Tibial artery (tissue), 4 donors: ENCODE data around the gene HBG2.

Experiments
- DNase-seq, 2 donors: peaks; one replicate each; pipeline ENCODE4 v3.0.0-alpha.2; 2019
- H3K27ac ChIP-seq, 2 donors: fragments of 200-600 bp; sonication (generic) in 1 of 2; 1 replicate in 1 of 2; 2 replicates in 1 of 2; pipeline ENCODE4 v1.5.1; 2018 to 2019; ENCODE audit warnings: mild to moderate bottlenecking in 1 of 2
- H3K27me3 ChIP-seq, 2 donors: fragments of 200-600 bp; sonication (generic) in 1 of 2; one replicate each; pipeline versions ENCODE4 v1.5.1 to v1.6.0; 2016 to 2019
- H3K36me3 ChIP-seq, 3 donors: fragments of 200-600 bp; sonication (generic) in 2 of 3; one replicate each; pipeline ENCODE4 v1.5.1; 2016 to 2019; ENCODE audit warnings: mild to moderate bottlenecking in 2 of 3
- H3K4me1 ChIP-seq, 4 donors: fragments of 200-600 bp; sonication (generic) in 2 of 4; 1 replicate in 3 of 4; 2 replicates in 1 of 4; pipeline ENCODE4 v1.5.1; 2016 to 2019
- H3K4me3 ChIP-seq, 2 donors: fragments of 200-600 bp; sonication (generic) in 1 of 2; 1 replicate in 1 of 2; 2 replicates in 1 of 2; pipeline ENCODE4 v1.5.1; 2018 to 2019; ENCODE audit warnings: mild to moderate bottlenecking in 2 of 2
- H3K9me3 ChIP-seq, 3 donors: fragments of 200-600 bp; sonication (generic) in 1 of 3; one replicate each; pipeline ENCODE4 v1.5.1; 2016 to 2019
- intact Hi-C: fragments of 100-400 bp; cut with DNase I; formaldehyde crosslinking; loops from one replicate; pipeline ENCODE4 v1.15.0; 2023; ENCODE audit warnings: low total_unique reads
- TF ChIP-seq, protein P1 (sequence below), 2 experiments: fragments of 200-600 bp in 1 of 2; fragments of 450-650 bp in 1 of 2; IDR thresholded peaks; one replicate each; pipeline ENCODE4 v1.5.1; 2017 to 2019; ENCODE audit warnings: antibody characterized with exemption in 2 of 2, mild to moderate bottlenecking in 1 of 2, moderate library complexity in 1 of 2

The HBG2 gene

GRCh38 chr11:5288906-5289550 is 34.4 kb upstream of the HBG2 start:
- Histone ChIP-seq H3K9me3 (no peaks in the 10 kb centered on the region), H3K27ac (no peak overlapping the region), H3K27me3 (no peaks in the 10 kb centered on the region), H3K36me3 (no peaks in the 10 kb centered on the region), H3K4me1 (no peaks in the 10 kb centered on the region), H3K4me3 (no peak overlapping the region)
- intact Hi-C loops, result no loop called here
- no peak for DNase-seq
- TF ChIP-seq, protein P1, sequence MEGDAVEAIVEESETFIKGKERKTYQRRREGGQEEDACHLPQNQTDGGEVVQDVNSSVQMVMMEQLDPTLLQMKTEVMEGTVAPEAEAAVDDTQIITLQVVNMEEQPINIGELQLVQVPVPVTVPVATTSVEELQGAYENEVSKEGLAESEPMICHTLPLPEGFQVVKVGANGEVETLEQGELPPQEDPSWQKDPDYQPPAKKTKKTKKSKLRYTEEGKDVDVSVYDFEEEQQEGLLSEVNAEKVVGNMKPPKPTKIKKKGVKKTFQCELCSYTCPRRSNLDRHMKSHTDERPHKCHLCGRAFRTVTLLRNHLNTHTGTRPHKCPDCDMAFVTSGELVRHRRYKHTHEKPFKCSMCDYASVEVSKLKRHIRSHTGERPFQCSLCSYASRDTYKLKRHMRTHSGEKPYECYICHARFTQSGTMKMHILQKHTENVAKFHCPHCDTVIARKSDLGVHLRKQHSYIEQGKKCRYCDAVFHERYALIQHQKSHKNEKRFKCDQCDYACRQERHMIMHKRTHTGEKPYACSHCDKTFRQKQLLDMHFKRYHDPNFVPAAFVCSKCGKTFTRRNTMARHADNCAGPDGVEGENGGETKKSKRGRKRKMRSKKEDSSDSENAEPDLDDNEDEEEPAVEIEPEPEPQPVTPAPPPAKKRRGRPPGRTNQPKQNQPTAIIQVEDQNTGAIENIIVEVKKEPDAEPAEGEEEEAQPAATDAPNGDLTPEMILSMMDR (IDR thresholded peaks at IDR 0.05), result no peak

GRCh38 chr11:5288108-5288905 is 33.7 kb upstream of the HBG2 start:
- no peak for DNase-seq
- Histone ChIP-seq H3K9me3 (no peaks in the 10 kb centered on the region), H3K4me3 (no peak overlapping the region), H3K4me1 (no peaks in the 10 kb centered on the region), H3K27ac (no peak overlapping the region), H3K27me3 (no peaks in the 10 kb centered on the region), H3K36me3 (no peaks in the 10 kb centered on the region)
- intact Hi-C loops, result no loop called here
- TF ChIP-seq, protein P1 (IDR thresholded peaks at IDR 0.05), result no peak

DNA sequence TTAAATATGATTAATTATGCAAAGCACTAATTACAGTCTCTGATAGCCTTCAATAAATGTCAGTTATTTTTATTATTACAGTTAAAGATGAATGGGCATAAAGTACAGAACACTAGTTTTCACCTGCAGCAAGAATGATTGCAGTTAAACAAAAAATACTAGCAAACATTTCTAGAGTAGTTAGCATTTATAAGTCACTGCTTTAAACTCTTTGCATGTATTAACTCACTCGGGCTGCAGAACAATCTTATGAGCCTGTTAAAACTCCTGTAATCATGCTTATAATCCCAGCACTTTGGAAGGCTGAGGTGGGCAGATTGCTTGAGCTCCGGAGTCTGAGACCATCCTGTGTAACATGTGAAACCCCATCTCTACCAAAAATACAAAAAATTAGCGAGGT is 32.3 kb upstream of the HBG2 start:
- intact Hi-C loops, result no loop called here

GRCh38 chr11:5286351-5286750 is 31.8 kb upstream of the HBG2 start:
- no peak overlapping the region for H3K4me3 ChIP-seq
- H3K4me1 ChIP-seq, result no peaks in the 10 kb centered on the region
- H3K27ac ChIP-seq, result no peak overlapping the region
- H3K36me3 ChIP-seq, result no peaks in the 10 kb centered on the region
- TF ChIP-seq, protein P1 (IDR thresholded peaks at IDR 0.05), result no peak
- no peak for DNase-seq
- no peaks in the 10 kb centered on the region for H3K27me3 ChIP-seq
- no peaks in the 10 kb centered on the region for H3K9me3 ChIP-seq
- intact Hi-C loops, result no loop called here

More for the DNA sequence above, 32.3 kb upstream of the HBG2 start:
- Histone ChIP-seq H3K4me1 (no peaks in the 10 kb centered on the region), H3K27ac (no peak overlapping the region), H3K9me3 (no peaks in the 10 kb centered on the region), H3K36me3 (no peaks in the 10 kb centered on the region), H3K4me3 (no peak overlapping the region), H3K27me3 (no peaks in the 10 kb centered on the region)
- TF ChIP-seq, protein P1 (IDR thresholded peaks at IDR 0.05), result no peak
- no peak for DNase-seq

- H3K27ac ChIP-seq, result no peak overlapping the region
- no peaks in the 10 kb centered on the region for H3K27me3 ChIP-seq
- intact Hi-C loops, result no loop called here
- no peak for DNase-seq
- peaks cover 0 to 5% (median 0%) of the 10 kb centered on the region in 4 donors for H3K4me1 ChIP-seq
- TF ChIP-seq, protein P1 (IDR thresholded peaks at IDR 0.05), result no peak
- no peaks in the 10 kb centered on the region for H3K9me3 ChIP-seq
- H3K4me3 ChIP-seq, result no peak overlapping the region
- H3K36me3 ChIP-seq, result no peaks in the 10 kb centered on the region
Measured at GRCh38 chr11:5285703-5286340, 31.2 kb upstream of the HBG2 start.
